HG03139 (cell line): ENCODE data around the gene CREB3.

ENCODE experiments used
- ATAC-seq: cut with Tn5 transposase; IDR thresholded peaks from one replicate; pipeline ENCODE4 v1.9.1; 2021; ENCODE audit not compliant: unreplicated experiment

CREB3 gene

GRCh38 chr9:35700942-35701341, 31.5 kb upstream of the CREB3 start:
- ATAC-seq, result no peak

- ATAC-seq, result no peak
Observed at GRCh38 chr9:35702696-35703095, 29.8 kb upstream of the CREB3 start.

- ATAC-seq, result no peak
Observed at GRCh38 chr9:35703906-35704672, 28.4 kb upstream of the CREB3 start.

GRCh38 chr9:35705372-35705771, 27.1 kb upstream of the CREB3 start:
- no peak for ATAC-seq

- no peak for ATAC-seq
Observed at GRCh38 chr9:35705836-35706430, 26.5 kb upstream of the CREB3 start.

- no peak for ATAC-seq
Observed at GRCh38 chr9:35706951-35707350, 25.5 kb upstream of the CREB3 start.

GRCh38 chr9:35708146-35708545, 24.3 kb upstream of the CREB3 start:
- no peak for ATAC-seq

GRCh38 chr9:35710818-35711500, 21.5 kb upstream of the CREB3 start:
- no peak for ATAC-seq

- no peak for ATAC-seq
Observed at GRCh38 chr9:35711501-35712428, 20.7 kb upstream of the CREB3 start.

- no peak for ATAC-seq
Observed at GRCh38 chr9:35712762-35713400, 19.6 kb upstream of the CREB3 start.

- no peak for ATAC-seq
Observed at GRCh38 chr9:35713578-35713977, 18.9 kb upstream of the CREB3 start.

- ATAC-seq, result no peak
Observed at GRCh38 chr9:35714123-35714522, 18.3 kb upstream of the CREB3 start.

- ATAC-seq, result no peak
Observed at GRCh38 chr9:35714579-35715252, 17.8 kb upstream of the CREB3 start.

GRCh38 chr9:35716230-35716629, 16.2 kb upstream of the CREB3 start:
- no peak for ATAC-seq

- ATAC-seq, result no peak
Observed at GRCh38 chr9:35717132-35717870, 15.2 kb upstream of the CREB3 start.

GRCh38 chr9:35718721-35719511, 13.6 kb upstream of the CREB3 start:
- peak; percentile 45 for ATAC-seq

GRCh38 chr9:35719546-35719945, 12.9 kb upstream of the CREB3 start:
- no peak for ATAC-seq

- no peak for ATAC-seq
Observed at GRCh38 chr9:35723426-35723825, 9.0 kb upstream of the CREB3 start.

GRCh38 chr9:35723908-35724307, 8.6 kb upstream of the CREB3 start:
- no peak for ATAC-seq
